HFFc6 (cell line): Measurements from ENCODE around the gene WDR27. TPM values are rescaled to one million over a fixed set of nuclear protein-coding genes. Genes with fewer than 3 reads are reported as not detected.
"Not testable (repeated sequence)": the region's sequence is repeated elsewhere in the genome, so short reads cannot be mapped to it uniquely, and the experiment has no call there.

Experiments used
- DNase-seq: peaks from one replicate; pipeline ENCODE4 v3.0.0-alpha.2; 2018
- H3K27ac Mint-ChIP-seq: 2 replicates; pipeline ENCODE4 v1.8.0; 2020; ENCODE audit warnings: mild to moderate bottlenecking, mixed read lengths
- H3K27me3 Mint-ChIP-seq: 2 replicates; pipeline ENCODE4 v1.8.0; 2021; ENCODE audit warnings: mild to moderate bottlenecking, moderate library complexity, mixed read lengths; ENCODE audit not compliant: insufficient read depth
- H3K36me3 Mint-ChIP-seq: 2 replicates; pipeline ENCODE4 v1.8.0; 2021; ENCODE audit warnings: low read depth, mixed read lengths
- H3K4me1 Mint-ChIP-seq: 2 replicates; pipeline ENCODE4 v1.8.0; 2020; ENCODE audit warnings: low read depth, mixed read lengths
- H3K4me3 Mint-ChIP-seq: 2 replicates; pipeline ENCODE4 v1.8.0; 2020; ENCODE audit warnings: mild to moderate bottlenecking, moderate library complexity, mixed read lengths
- H3K9me3 Mint-ChIP-seq: 2 replicates; pipeline ENCODE4 v1.8.0; 2020; ENCODE audit warnings: mild to moderate bottlenecking, mixed read lengths
- CTCF ChIP-seq: fragments of 200-600 bp; sonication (generic); IDR thresholded peaks from 2 replicates; pipeline ENCODE4 v1.5.0; 2021; ENCODE audit warnings: antibody characterized with exemption, mild to moderate bottlenecking
- total RNA-seq, 6 experiments: library from RNA; stranded (reverse); fragmentation: NEBNext Ultra II Directional; extraction: Animal tissue kit (Norgen Biotek cat#: 25700); gene quantifications; 2 replicates in 1 of 6; 3 replicates in 5 of 6; pipeline ENCODE4 v1.2.3, GENCODE V29; 2021

The WDR27 gene
- total RNA-seq, 6 experiments from 2014 or later, result 10.0 to 15.8 (median 12.1) TPM

- DNase-seq, result no peak
- Mint-ChIP-seq H3K27ac (peak overlapping the region; percentile 19; the same call in 1 of the 2 replicates), H3K9me3 (peaks cover 3% of the 10 kb centered on the region; the same call in 1 of the 2 replicates), H3K4me3 (peak overlapping the region; percentile 8; the same call in 1 of the 2 replicates), H3K36me3 (peaks cover 27% of the 10 kb centered on the region), H3K4me1 (peaks cover 32% of the 10 kb centered on the region), H3K27me3 (no peaks in the 10 kb centered on the region; the same call in 1 of the 2 replicates)
- TF ChIP-seq CTCF, result no peak
These were observed 97.8 kb downstream of the WDR27 start for GRCh38 chr6:169604076-169604475.

GRCh38 chr6:169601129-169601528 is 100.7 kb downstream of the WDR27 start:
- Mint-ChIP-seq H3K4me1 (peaks cover 22% of the 10 kb centered on the region), H3K36me3 (peaks cover 28% of the 10 kb centered on the region)
- not testable (repeated sequence) for H3K27me3 Mint-ChIP-seq, H3K4me3 Mint-ChIP-seq, DNase-seq, H3K27ac Mint-ChIP-seq, H3K9me3 Mint-ChIP-seq

- Mint-ChIP-seq H3K27ac (no peak overlapping the region), H3K27me3 (no peaks in the 10 kb centered on the region), H3K4me3 (no peak overlapping the region), H3K4me1 (peaks cover 25% of the 10 kb centered on the region), H3K36me3 (peaks cover 1% of the 10 kb centered on the region; the same call in 1 of the 2 replicates), H3K9me3 (no peaks in the 10 kb centered on the region; the same call in 1 of the 2 replicates)
- no peak for TF ChIP-seq CTCF
- DNase-seq, result peak; percentile 72
These were observed 109.3 kb downstream of the WDR27 start for GRCh38 chr6:169592558-169592957.

- no peak for TF ChIP-seq CTCF
- Mint-ChIP-seq H3K27ac (no peak overlapping the region), H3K9me3 (no peaks in the 10 kb centered on the region; the same call in 1 of the 2 replicates), H3K27me3 (no peaks in the 10 kb centered on the region), H3K4me1 (peaks cover 25% of the 10 kb centered on the region), H3K36me3 (no peaks in the 10 kb centered on the region; the same call in 1 of the 2 replicates), H3K4me3 (no peak overlapping the region)
- no peak for DNase-seq
These were observed 110.2 kb downstream of the WDR27 start for GRCh38 chr6:169591616-169592015.

- Mint-ChIP-seq H3K27ac (no peak overlapping the region), H3K9me3 (no peaks in the 10 kb centered on the region; the same call in 1 of the 2 replicates), H3K36me3 (peaks cover 8% of the 10 kb centered on the region), H3K4me3 (no peak overlapping the region), H3K4me1 (peaks cover 25% of the 10 kb centered on the region), H3K27me3 (no peaks in the 10 kb centered on the region)
- DNase-seq, result no peak
- TF ChIP-seq CTCF, result no peak
These were observed 111.4 kb downstream of the WDR27 start for GRCh38 chr6:169590376-169590939.

- Mint-ChIP-seq H3K4me1 (peaks cover 25% of the 10 kb centered on the region), H3K27me3 (no peaks in the 10 kb centered on the region), H3K27ac (no peak overlapping the region), H3K9me3 (peaks cover 3% of the 10 kb centered on the region), H3K4me3 (no peak overlapping the region), H3K36me3 (peaks cover 11% of the 10 kb centered on the region)
- DNase-seq, result peak; percentile 18
- TF ChIP-seq CTCF, result no peak
These were observed 112.1 kb downstream of the WDR27 start for GRCh38 chr6:169589699-169590257.
